WTC11 (cell line): ENCODE data around the gene RNF146.

ENCODE experiments used
- CBFB ChIP-seq: sonication (generic); formaldehyde crosslinking; IDR thresholded peaks from 2 replicates; pipeline ENCODE4 v1.8.1; 2022; ENCODE audit warnings: mild to moderate bottlenecking, low read depth, missing genetic modification reagents
- ESRRA ChIP-seq: sonication (generic); formaldehyde crosslinking; IDR thresholded peaks from 2 replicates; pipeline ENCODE4 v1.8.1; 2022; ENCODE audit warnings: mild to moderate bottlenecking, missing genetic modification reagents, borderline replicate concordance
- FOXJ3 ChIP-seq: sonication (generic); formaldehyde crosslinking; IDR thresholded peaks from 2 replicates; pipeline ENCODE4 v1.9.0; 2021; ENCODE audit warnings: missing genetic modification reagents, mild to moderate bottlenecking, borderline replicate concordance
- NFATC4 ChIP-seq: fragments of 250-450 bp; sonication (Bioruptor Pico); IDR thresholded peaks from 2 replicates; pipeline ENCODE4 v1.9.0; 2021; ENCODE audit warnings: mild to moderate bottlenecking
- SP1 ChIP-seq: sonication (generic); formaldehyde crosslinking; conservative IDR thresholded peaks from 2 replicates; pipeline ENCODE4 v1.8.1; 2022; ENCODE audit warnings: missing genetic modification reagents
- ZNF671 ChIP-seq: fragments of 250-450 bp; sonication (Bioruptor Pico); IDR thresholded peaks from 2 replicates; pipeline ENCODE4 v1.8.0; 2021; ENCODE audit warnings: mild to moderate bottlenecking
- TF ChIP-seq, protein P1 (sequence below): fragments of 200-600 bp; IDR thresholded peaks from 2 replicates; pipeline ENCODE4 v1.8.0; 2022; ENCODE audit warnings: antibody characterized with exemption
- TF ChIP-seq, protein P2 (sequence below): sonication (generic); formaldehyde crosslinking; IDR thresholded peaks from 2 replicates; pipeline ENCODE4 v1.8.1; 2022; ENCODE audit warnings: mild to moderate bottlenecking, missing genetic modification reagents, moderate library complexity, borderline replicate concordance
- TF ChIP-seq, protein P3 (sequence below): sonication (generic); formaldehyde crosslinking; IDR thresholded peaks from 2 replicates; pipeline ENCODE4 v1.8.0; 2022; ENCODE audit warnings: mild to moderate bottlenecking, missing genetic modification reagents
- TF ChIP-seq, protein P4 (sequence below): sonication (generic); formaldehyde crosslinking; IDR thresholded peaks from 2 replicates; pipeline ENCODE4 v1.8.1; 2023; ENCODE audit warnings: mild to moderate bottlenecking, missing genetic modification reagents, moderate library complexity
- TF ChIP-seq, protein P5 (sequence below): sonication (generic); formaldehyde crosslinking; IDR thresholded peaks from 2 replicates; pipeline ENCODE4 v1.8.0; 2022; ENCODE audit warnings: mild to moderate bottlenecking, missing genetic modification reagents

DNA sequence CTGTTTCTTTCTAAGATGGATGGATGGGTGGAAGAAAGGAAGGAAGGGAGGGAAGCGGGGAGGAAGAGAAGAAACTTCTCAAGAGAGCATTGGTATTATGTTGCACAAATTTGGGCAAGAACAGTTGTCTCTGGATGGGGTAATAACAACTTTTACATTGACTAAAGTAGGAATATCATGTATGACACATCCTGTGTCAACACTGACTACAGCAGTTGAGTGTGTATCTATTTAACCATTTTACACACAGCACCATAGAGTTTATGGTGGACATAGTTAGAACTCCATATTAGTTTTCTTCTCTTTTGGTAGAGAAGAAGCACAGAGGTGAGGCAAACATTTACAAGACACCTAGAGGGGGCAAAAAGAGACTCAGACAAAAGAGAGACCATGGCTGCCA, 44.2 kb upstream of the RNF146 start:
- TF ChIP-seq, protein P1, sequence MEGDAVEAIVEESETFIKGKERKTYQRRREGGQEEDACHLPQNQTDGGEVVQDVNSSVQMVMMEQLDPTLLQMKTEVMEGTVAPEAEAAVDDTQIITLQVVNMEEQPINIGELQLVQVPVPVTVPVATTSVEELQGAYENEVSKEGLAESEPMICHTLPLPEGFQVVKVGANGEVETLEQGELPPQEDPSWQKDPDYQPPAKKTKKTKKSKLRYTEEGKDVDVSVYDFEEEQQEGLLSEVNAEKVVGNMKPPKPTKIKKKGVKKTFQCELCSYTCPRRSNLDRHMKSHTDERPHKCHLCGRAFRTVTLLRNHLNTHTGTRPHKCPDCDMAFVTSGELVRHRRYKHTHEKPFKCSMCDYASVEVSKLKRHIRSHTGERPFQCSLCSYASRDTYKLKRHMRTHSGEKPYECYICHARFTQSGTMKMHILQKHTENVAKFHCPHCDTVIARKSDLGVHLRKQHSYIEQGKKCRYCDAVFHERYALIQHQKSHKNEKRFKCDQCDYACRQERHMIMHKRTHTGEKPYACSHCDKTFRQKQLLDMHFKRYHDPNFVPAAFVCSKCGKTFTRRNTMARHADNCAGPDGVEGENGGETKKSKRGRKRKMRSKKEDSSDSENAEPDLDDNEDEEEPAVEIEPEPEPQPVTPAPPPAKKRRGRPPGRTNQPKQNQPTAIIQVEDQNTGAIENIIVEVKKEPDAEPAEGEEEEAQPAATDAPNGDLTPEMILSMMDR = no peak
- TF ChIP-seq NFATC4 (CRISPR knock-in tag) = no peak
- TF ChIP-seq, protein P2, sequence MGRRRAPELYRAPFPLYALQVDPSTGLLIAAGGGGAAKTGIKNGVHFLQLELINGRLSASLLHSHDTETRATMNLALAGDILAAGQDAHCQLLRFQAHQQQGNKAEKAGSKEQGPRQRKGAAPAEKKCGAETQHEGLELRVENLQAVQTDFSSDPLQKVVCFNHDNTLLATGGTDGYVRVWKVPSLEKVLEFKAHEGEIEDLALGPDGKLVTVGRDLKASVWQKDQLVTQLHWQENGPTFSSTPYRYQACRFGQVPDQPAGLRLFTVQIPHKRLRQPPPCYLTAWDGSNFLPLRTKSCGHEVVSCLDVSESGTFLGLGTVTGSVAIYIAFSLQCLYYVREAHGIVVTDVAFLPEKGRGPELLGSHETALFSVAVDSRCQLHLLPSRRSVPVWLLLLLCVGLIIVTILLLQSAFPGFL (CRISPR knock-in tag) = no peak
- no peak for TF ChIP-seq ESRRA
- TF ChIP-seq, protein P3, sequence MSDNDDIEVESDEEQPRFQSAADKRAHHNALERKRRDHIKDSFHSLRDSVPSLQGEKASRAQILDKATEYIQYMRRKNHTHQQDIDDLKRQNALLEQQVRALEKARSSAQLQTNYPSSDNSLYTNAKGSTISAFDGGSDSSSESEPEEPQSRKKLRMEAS = no peak
- no peak for TF ChIP-seq CBFB (CRISPR knock-in tag)
- TF ChIP-seq SP1 (CRISPR knock-in tag) = no peak
- no peak for TF ChIP-seq ZNF671 (CRISPR knock-in tag)
- TF ChIP-seq, protein P4, sequence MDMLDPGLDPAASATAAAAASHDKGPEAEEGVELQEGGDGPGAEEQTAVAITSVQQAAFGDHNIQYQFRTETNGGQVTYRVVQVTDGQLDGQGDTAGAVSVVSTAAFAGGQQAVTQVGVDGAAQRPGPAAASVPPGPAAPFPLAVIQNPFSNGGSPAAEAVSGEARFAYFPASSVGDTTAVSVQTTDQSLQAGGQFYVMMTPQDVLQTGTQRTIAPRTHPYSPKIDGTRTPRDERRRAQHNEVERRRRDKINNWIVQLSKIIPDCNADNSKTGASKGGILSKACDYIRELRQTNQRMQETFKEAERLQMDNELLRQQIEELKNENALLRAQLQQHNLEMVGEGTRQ = no peak
- TF ChIP-seq, protein P5, sequence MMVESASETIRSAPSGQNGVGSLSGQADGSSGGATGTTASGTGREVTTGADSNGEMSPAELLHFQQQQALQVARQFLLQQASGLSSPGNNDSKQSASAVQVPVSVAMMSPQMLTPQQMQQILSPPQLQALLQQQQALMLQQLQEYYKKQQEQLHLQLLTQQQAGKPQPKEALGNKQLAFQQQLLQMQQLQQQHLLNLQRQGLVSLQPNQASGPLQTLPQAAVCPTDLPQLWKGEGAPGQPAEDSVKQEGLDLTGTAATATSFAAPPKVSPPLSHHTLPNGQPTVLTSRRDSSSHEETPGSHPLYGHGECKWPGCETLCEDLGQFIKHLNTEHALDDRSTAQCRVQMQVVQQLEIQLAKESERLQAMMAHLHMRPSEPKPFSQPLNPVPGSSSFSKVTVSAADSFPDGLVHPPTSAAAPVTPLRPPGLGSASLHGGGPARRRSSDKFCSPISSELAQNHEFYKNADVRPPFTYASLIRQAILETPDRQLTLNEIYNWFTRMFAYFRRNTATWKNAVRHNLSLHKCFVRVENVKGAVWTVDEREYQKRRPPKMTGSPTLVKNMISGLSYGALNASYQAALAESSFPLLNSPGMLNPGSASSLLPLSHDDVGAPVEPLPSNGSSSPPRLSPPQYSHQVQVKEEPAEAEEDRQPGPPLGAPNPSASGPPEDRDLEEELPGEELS (CRISPR knock-in tag) = no peak
- TF ChIP-seq FOXJ3 (CRISPR knock-in tag) = no peak
